ENCODE measurements around the gene POLR1H. TPM values are rescaled to one million over a fixed set of nuclear protein-coding genes. Genes with fewer than 3 reads are reported as not detected.
"Not testable (repeated sequence)": the region's sequence is repeated elsewhere in the genome, so short reads cannot be mapped to it uniquely, and the experiment has no call there.

Gene POLR1H
- total RNA-seq, result 10 to 100 TPM; 69.4 to 73.2 TPM

DNA sequence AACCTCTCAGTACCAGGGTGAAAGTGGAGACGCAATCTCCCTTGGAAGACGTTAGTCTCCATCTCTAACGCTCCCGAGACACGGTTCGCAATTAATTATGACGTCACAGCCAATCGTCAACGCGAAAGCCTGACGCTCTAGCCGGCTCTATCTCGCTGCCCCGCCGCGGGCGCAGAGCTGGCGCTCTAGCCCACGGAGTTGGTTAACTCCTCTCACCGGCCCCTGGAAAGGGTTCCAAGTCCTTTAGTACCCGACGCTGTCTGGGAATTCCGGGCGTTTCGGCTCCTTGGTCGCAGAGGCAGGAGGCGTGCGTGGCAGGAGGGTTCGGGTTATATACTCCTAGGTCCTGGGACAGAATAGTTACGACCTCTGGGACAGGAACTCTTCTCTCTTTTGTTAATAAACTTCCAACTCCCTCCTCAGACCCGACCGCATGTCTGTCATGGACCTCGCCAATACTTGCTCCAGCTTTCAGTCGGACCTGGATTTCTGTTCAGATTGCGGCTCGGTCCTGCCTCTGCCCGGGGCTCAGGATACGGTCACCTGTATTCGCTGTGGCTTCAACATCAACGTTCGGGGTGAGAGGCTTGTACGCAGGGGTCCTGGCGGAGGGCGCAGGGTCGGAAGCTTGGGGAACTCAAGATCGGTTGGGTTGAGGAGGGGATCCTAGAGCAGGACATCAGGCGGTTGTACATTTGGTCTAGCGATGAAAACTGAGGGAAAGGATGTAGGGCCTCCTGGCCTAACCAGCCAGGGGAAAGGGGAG is at the start of gene POLR1H:
Gene POLR1H, plus strand, starts transcription at position 174 of the 766 bp plus-strand sequence. Its CDS starts 260 bp downstream, at position 434.
- Mint-ChIP-seq H3K9me3 (peaks cover 6% of the 10 kb centered on the region), H3K4me1 (ENCODE audit: low read depth) (peaks cover 35% of the 10 kb centered on the region), H3K36me3 (peaks cover 30% of the 10 kb centered on the region), H3K27ac (peak within 1 kb of the TSS; percentile 99), H3K27me3 (no peaks in the 10 kb centered on the region), H3K4me3 (peak within 1 kb of the TSS; percentile 99)
- intact Hi-C loops (cut with micrococcal nuclease), result loop anchor here (2.0 to 5.0 kb wide), 2 partner anchors 118 to 339 kb away; partner anchors contain the start of genes HLA-A and HLA-F
- CTCF ChIA-PET, result interaction anchor here (1.1 to 5.7 kb wide), 5 partner anchors 12 to 408 kb away, joined by 3 to 28 read pairs (median 11); no protein-coding TSS in a partner anchor
- peak; percentile 92 for DNase-seq
- POLR2A ChIA-PET, result interaction anchor here (0.7 to 2.2 kb wide), 4 partner anchors 9 to 310 kb away, joined by 3 to 9 read pairs (median 6); partner anchors contain the start of gene TRIM26

- CTCF ChIA-PET, result interaction anchor here (1.0 to 4.1 kb wide), 9 partner anchors 11 to 359 kb away, joined by 3 to 40 read pairs (median 5); no protein-coding TSS in a partner anchor
- POLR2A ChIA-PET, result no interaction called here
- intact Hi-C loops (cut with micrococcal nuclease), result loop anchor here (1.0 kb wide), 1 partner anchor 165 kb away; no protein-coding TSS in a partner anchor
- DNase-seq, result peak; percentile 61
- Mint-ChIP-seq H3K27ac (no peak overlapping the region), H3K9me3 (no peaks in the 10 kb centered on the region), H3K27me3 (no peaks in the 10 kb centered on the region), H3K36me3 (peaks cover 18% of the 10 kb centered on the region), H3K4me1 (ENCODE audit: low read depth) (no peaks in the 10 kb centered on the region), H3K4me3 (no peak overlapping the region)
Measured at GRCh38 chr6:30013291-30013922, 47.7 kb upstream of the POLR1H start.

- POLR2A ChIA-PET, result no interaction called here
- Mint-ChIP-seq H3K4me1 (ENCODE audit: low read depth) (no peaks in the 10 kb centered on the region), H3K9me3 (no peaks in the 10 kb centered on the region), H3K27ac (no peak overlapping the region), H3K27me3 (no peaks in the 10 kb centered on the region), H3K36me3 (peaks cover 5% of the 10 kb centered on the region), H3K4me3 (no peak overlapping the region)
- no peak for DNase-seq
- intact Hi-C loops (cut with micrococcal nuclease), result no loop called here
- CTCF ChIA-PET, result no interaction called here
Measured at GRCh38 chr6:30019819-30020218, 41.2 kb upstream of the POLR1H start.

GRCh38 chr6:30020626-30021025 is 40.4 kb upstream of the POLR1H start:
- ChIA-PET POLR2A (no interaction called here), CTCF (no interaction called here)
- intact Hi-C loops (cut with micrococcal nuclease), result no loop called here
- Mint-ChIP-seq H3K4me1 (ENCODE audit: low read depth) (no peaks in the 10 kb centered on the region), H3K9me3 (no peaks in the 10 kb centered on the region), H3K36me3 (peaks cover 5% of the 10 kb centered on the region), H3K27ac (no peak overlapping the region), H3K4me3 (no peak overlapping the region), H3K27me3 (no peaks in the 10 kb centered on the region)
- DNase-seq, result no peak

DNA sequence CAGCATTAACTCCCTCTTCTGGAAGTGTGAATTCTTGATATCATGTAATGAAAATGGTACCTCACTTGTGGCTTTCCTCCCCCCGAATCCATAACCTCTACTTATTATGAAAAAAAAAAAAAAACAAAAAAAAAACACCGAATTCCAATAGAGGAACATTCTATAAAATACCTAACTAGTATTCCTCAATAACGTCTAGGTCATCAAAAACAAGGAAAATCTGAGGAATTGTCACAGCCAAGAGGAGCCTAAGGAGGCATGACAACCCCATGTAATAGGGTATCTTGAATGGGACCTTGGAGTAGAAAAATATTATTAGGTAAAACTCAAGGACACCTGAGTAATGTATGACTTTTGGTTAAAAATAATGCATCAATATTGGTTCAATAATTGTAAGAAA is 38.9 kb upstream of the POLR1H start:
- intact Hi-C loops (cut with micrococcal nuclease), result no loop called here
- POLR2A ChIA-PET, result no interaction called here
- H3K9me3 Mint-ChIP-seq, result no peaks in the 10 kb centered on the region
- no peaks in the 10 kb centered on the region for H3K4me1 Mint-ChIP-seq (ENCODE audit: low read depth)
- H3K4me3 Mint-ChIP-seq, result no peak overlapping the region
- peaks cover 5% of the 10 kb centered on the region for H3K36me3 Mint-ChIP-seq
- CTCF ChIA-PET, result no interaction called here
- no peaks in the 10 kb centered on the region for H3K27me3 Mint-ChIP-seq
- DNase-seq, result no peak
- H3K27ac Mint-ChIP-seq, result no peak overlapping the region

GRCh38 chr6:30022712-30023111 is 38.4 kb upstream of the POLR1H start:
- H3K27ac Mint-ChIP-seq; H3K9me3 Mint-ChIP-seq; intact Hi-C loops (cut with micrococcal nuclease); H3K4me1 Mint-ChIP-seq (ENCODE audit: low read depth); CTCF ChIA-PET; POLR2A ChIA-PET; H3K4me3 Mint-ChIP-seq; DNase-seq; H3K36me3 Mint-ChIP-seq; H3K27me3 Mint-ChIP-seq: not testable (repeated sequence)

DNA sequence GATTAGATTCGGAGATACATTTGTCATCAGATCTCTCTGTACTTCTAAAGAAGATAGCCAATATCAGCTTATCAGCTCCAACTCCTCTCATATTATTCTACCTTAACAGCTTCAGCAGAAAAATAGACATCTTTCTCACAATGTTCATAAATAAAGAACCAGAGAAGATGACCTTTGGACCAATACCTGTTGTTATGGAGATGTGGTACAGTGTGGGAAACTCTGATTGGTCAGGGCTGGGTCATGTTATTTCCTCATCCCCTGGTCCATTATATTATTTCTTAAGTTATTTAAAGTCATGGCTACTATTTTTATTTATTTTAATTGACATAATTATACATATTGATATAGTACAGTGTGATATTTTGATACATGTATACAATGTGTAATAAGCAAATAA is 35.9 kb upstream of the POLR1H start:
- Mint-ChIP-seq H3K36me3 (peaks cover 3% of the 10 kb centered on the region), H3K27ac (no peak overlapping the region), H3K27me3 (no peaks in the 10 kb centered on the region), H3K9me3 (no peaks in the 10 kb centered on the region), H3K4me3 (no peak overlapping the region), H3K4me1 (ENCODE audit: low read depth) (no peaks in the 10 kb centered on the region)
- no peak for DNase-seq
- intact Hi-C loops (cut with micrococcal nuclease), result no loop called here
- CTCF ChIA-PET, result interaction anchor here (1.1 to 1.6 kb wide), 2 partner anchors 9 to 12 kb away, joined by 3 to 8 read pairs; no protein-coding TSS in a partner anchor
- POLR2A ChIA-PET, result no interaction called here

GRCh38 chr6:30029588-30029987 is 31.5 kb upstream of the POLR1H start:
- POLR2A ChIA-PET, result no interaction called here

DNA sequence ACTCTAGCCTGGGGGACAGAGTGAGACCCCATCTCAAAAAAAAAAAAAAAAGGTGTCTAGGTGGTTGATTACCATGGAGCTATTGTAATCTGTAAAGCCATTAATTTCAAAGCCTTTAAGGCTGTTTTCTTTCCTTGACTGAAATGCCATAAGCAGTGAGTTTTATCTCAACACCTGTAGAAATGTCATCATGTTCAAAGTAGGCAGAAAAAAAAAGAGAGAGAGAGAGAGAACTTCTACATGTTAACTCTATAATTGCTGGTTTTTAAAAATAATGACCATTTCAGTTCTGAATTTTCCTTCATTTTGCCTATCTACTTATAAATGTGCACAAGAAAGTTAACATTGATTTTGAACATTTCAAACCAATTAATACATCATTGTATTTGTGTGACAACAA is 29.7 kb upstream of the POLR1H start:
- H3K9me3 Mint-ChIP-seq, result no peaks in the 10 kb centered on the region
- no peak for DNase-seq
- H3K4me1 Mint-ChIP-seq (ENCODE audit: low read depth), result no peaks in the 10 kb centered on the region
- H3K4me3 Mint-ChIP-seq, result no peak overlapping the region
- CTCF ChIA-PET, result no interaction called here
- no peaks in the 10 kb centered on the region for H3K27me3 Mint-ChIP-seq
- POLR2A ChIA-PET, result no interaction called here
- H3K27ac Mint-ChIP-seq, result no peak overlapping the region
- H3K36me3 Mint-ChIP-seq, result peaks cover 5% of the 10 kb centered on the region
- intact Hi-C loops (cut with micrococcal nuclease), result no loop called here

More at GRCh38 chr6:30029588-30029987, 31.5 kb upstream of the POLR1H start:
- Mint-ChIP-seq H3K4me3 (no peak overlapping the region), H3K27ac (no peak overlapping the region), H3K4me1 (ENCODE audit: low read depth) (no peaks in the 10 kb centered on the region), H3K9me3 (no peaks in the 10 kb centered on the region), H3K36me3 (peaks cover under 1% of the 10 kb centered on the region), H3K27me3 (no peaks in the 10 kb centered on the region)
- intact Hi-C loops (cut with micrococcal nuclease), result no loop called here
- DNase-seq, result no peak
- CTCF ChIA-PET, result interaction anchor here (1.4 kb wide), 1 partner anchor 182 kb away, joined by 3 read pairs; no protein-coding TSS in a partner anchor

DNA sequence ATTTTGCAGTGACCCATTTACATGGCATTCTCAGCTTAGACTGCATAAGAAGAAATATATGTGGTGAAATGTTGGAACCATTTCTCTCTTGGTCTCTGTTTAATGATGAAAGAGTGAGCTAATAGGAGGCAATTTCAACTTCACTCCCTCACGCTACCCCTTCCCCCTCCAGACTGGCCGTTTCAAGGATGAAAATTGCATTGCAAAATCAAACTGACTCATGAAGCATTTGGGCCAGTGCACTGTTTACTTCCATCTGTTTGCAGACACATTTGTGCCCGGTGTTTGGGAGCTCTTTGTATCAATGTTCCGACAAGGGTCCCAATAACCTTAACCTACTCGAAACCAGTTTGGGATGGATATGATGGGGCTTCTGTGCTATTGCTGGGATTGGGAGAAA is 27.6 kb upstream of the POLR1H start:
- POLR2A ChIA-PET; intact Hi-C loops (cut with micrococcal nuclease); H3K27ac Mint-ChIP-seq; DNase-seq; H3K9me3 Mint-ChIP-seq; H3K4me3 Mint-ChIP-seq; CTCF ChIA-PET; H3K27me3 Mint-ChIP-seq; H3K4me1 Mint-ChIP-seq (ENCODE audit: low read depth); H3K36me3 Mint-ChIP-seq: not testable (repeated sequence)

GRCh38 chr6:30035784-30036183 is 25.3 kb upstream of the POLR1H start:
- Mint-ChIP-seq H3K27ac (no peak overlapping the region), H3K4me3 (no peak overlapping the region), H3K4me1 (ENCODE audit: low read depth) (no peaks in the 10 kb centered on the region), H3K9me3 (no peaks in the 10 kb centered on the region), H3K36me3 (peaks cover 5% of the 10 kb centered on the region), H3K27me3 (no peaks in the 10 kb centered on the region)
- CTCF ChIA-PET, result interaction anchor here (1.1 kb wide), 1 partner anchor 96 kb away, joined by 3 read pairs; no protein-coding TSS in a partner anchor
- POLR2A ChIA-PET, result no interaction called here
- no peak for DNase-seq
- intact Hi-C loops (cut with micrococcal nuclease), result no loop called here

GRCh38 chr6:30037182-30037788 is 23.8 kb upstream of the POLR1H start:
- no peak for DNase-seq
- no peak overlapping the region for H3K27ac Mint-ChIP-seq
- no peaks in the 10 kb centered on the region for H3K27me3 Mint-ChIP-seq
- H3K9me3 Mint-ChIP-seq, result no peaks in the 10 kb centered on the region
- intact Hi-C loops (cut with micrococcal nuclease), result no loop called here
- peaks cover under 1% of the 10 kb centered on the region for H3K4me1 Mint-ChIP-seq (ENCODE audit: low read depth)
- no peak overlapping the region for H3K4me3 Mint-ChIP-seq
- CTCF ChIA-PET, result interaction anchor here (0.8 to 1.3 kb wide), 2 partner anchors 61 to 299 kb away, joined by 3 to 4 read pairs; no protein-coding TSS in a partner anchor
- POLR2A ChIA-PET, result no interaction called here
- peaks cover 5% of the 10 kb centered on the region for H3K36me3 Mint-ChIP-seq
